Stimulated activated CD8-positive, alpha-beta memory T cell treated with anti-CD3 and anti-CD28 coated beads, Interleukin-15, amount 100 ng/mL, for 4 hours (primary cell): ENCODE results near the gene PRKCZ.
"Not testable (repeated sequence)": the region's sequence is repeated elsewhere in the genome, so short reads cannot be mapped to it uniquely, and the experiment has no call there.

Experiments used
- DNase-seq, 2 donors: peaks; one replicate each; pipeline ENCODE4 v3.0.0-alpha.2; 2020; ENCODE audit warnings: low read depth in 2 of 2

The PRKCZ gene

DNA sequence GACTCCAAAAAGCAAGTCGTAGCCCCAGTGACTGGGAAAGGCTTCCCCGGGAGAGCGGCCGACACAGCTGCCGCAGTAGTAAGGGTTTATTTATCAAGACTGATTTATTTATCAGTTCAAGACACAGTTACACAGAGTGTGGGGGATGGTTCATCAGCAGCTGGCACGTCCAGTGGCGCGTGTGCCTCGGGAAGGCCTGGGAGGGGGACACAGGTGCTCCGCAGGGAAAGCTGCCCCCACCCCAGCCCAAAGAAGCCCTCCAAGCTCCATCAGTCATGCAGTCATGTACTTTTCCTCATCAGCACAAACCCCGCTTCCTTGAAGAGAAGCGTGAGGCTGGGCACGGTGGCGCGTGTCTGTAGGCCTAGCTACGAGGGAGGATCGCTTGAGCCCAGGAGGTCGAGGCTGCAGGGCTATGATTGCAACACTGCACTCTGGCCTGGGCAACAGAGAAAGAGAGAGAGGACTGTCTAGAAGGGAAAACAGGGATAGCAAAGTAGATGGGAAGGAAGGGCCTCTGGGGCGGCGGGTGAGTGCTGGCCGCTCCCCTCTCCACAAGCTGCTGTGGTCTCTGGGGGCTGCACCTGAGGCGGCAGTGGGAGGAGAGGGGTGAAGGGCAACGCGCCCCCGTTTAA, 53.2 kb downstream of the PRKCZ start:
- DNase-seq, result no peak

DNA sequence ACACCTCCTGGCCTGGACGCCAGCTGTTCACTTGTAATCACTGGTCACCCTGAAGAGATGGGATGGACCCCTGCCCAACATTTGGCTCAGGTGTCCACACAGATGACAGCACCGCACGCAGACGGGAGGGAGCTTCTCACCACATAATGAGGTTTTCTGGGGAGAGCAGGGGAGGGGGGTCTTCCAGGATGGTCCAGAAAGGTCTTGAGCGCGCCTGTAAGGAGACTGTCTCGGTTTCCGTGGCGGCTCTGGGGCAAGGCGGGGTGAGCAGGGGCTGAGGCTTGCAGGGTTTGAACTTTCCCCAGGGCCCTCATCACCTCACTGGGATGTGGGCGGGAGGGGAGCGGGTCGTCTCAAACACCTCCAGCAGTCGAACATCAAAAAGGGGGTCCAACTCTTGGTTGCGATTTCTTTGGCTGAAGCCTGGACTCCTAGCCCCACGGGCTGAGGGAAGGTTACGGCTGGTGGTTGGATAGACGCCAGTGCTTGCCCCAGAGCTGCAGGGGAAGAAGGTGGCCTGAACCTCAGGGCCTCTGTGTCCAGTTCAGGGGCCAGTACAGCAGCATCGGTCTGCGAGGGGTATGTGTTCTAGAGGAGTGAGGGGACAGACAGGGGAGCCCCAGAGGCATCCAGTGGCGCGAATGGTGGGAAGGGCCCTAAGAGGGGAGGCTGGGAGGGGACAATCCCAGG, 53.8 kb downstream of the PRKCZ start:
- no peak for DNase-seq

DNA sequence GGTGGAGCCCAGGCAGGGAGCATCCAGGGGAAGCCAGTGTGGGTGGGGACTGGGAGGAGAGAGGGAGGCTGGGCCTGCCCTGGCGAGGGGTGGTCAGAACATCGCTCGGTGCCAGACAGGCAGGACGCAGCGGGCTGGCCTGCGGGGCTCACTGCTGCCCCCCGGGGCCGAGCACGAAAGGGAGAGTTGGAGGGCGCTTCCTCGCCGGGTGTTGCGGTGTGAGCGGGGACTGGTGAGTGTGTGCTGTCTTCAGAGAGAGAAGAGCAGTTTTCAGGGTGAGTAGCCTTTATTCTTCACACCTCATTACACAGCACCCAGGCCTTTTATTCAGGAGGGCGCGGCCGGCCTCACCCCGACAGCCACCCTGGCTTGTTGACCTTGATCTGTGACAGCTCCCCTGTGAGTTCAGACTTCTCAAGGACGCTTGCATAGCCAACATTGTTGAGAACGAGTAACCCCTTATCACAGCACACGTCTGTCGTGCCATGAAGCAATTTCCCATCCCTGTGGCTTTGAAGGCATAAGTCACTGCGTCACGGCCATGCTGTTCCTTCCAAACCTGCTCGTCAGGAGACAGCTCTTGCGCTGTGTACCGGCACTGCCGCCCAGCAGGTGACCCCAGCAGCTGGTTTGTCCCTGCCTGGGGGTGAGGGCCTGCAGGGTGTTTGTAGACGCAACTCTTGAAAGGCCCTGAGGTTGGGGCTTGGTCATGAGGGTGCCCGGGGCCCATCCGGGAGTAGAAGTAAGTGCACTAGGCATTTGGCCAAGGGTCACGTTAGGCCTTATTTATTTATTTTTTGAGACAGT, 54.6 kb downstream of the PRKCZ start:
- DNase-seq, result no peak

DNA sequence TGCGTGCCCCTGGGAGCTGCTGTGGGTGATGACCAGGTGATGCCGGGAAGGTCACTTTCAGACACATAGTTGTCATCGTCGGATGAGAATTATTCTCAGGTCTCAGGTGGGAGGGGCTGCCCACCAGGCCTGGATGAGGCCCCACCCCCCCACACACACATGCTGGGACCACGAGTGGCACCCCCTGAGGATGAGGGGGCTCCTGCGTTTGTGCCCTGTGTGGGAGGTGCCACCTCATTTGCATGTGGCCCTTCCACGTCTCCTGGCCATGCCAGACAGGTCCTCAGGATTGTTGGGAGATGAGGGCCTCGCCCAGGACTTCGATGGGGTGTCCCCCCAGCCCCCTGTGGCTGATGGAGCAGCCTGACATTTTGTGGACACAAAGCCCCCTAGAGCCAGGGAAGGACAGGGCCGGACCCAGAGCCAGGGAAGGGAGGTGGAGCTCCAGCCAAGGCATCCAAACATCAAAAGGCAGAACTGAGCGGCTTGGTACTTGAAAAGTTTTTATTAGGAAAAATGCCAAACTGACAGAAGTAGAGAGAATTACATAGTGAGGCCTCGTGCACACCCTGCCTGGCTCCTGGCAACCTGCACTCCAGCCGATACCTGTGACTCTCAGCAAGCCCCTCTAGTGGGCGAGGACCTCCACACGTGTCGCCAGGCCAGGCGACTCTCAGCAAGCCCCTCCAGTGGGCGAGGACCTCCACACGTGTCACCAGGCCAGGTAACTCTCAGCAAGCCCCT, 55.7 kb downstream of the PRKCZ start:
- no peak for DNase-seq

DNA sequence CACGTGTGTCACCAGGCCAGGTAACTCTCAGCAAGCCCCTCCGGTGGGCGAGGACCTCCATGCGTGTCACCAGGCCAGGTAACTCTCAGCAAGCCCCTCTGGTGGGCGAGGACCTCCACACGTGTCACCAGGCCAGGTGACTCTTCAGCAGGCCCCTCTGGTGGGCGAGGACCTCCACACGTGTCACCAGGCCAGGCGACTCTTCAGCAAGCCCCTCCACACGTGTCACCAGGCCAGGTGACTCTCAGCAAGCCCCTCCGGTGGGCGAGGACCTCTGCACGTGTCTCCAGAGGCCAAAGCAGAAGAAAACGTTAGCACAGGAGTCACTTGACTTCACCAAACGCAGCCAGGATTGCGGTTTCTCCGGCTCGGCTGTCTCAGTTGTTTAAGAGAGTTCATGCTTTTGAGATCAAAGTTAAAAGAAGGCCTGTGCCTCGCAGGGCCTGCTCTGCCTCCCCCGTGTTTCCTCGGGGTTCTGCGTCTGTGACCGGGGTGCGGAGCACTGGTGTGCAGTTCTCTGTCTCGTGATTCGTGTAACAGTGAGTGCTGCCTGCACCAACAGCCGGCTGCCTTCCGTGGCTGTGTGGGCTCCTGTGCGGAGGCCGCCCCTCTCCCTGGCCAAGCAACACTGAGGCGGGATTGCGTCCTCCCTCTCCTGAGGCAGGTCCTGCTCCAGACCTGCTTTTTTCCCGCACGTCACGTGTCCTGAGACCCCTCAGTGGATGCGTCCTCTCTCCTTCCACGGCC, 56.6 kb downstream of the PRKCZ start:
- no peak for DNase-seq

DNA sequence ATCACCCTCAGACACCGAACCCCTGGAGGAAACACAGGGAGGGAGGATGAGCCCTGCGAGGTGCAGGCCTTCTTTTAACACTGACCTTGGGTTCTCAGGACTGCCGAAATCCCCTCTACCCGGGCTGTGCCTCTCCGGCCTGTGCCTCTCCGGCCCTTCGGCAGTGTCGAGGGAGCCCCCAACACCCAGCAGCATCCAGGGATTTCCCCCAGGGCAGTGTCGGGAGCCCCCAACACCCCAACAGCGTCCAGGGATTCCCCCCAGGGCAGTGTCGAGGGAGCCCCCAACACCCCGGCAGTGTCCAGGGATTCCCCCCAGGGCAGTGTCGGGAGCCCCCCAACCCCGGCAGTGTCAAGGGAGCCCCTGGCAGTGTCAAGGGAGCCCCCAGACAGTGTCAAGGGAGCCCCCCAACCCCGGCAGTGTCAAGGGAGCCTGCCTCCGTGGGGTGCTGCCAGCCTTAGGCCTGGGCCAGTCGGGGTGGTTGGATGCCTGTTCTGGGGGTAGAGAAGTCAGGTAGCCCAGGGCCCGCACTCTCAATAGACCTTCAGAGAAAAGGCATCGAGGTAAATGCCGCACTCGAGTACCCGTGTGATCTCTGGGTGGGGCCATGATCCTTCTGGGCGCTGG, 57.5 kb downstream of the PRKCZ start:
- no peak for DNase-seq

DNA sequence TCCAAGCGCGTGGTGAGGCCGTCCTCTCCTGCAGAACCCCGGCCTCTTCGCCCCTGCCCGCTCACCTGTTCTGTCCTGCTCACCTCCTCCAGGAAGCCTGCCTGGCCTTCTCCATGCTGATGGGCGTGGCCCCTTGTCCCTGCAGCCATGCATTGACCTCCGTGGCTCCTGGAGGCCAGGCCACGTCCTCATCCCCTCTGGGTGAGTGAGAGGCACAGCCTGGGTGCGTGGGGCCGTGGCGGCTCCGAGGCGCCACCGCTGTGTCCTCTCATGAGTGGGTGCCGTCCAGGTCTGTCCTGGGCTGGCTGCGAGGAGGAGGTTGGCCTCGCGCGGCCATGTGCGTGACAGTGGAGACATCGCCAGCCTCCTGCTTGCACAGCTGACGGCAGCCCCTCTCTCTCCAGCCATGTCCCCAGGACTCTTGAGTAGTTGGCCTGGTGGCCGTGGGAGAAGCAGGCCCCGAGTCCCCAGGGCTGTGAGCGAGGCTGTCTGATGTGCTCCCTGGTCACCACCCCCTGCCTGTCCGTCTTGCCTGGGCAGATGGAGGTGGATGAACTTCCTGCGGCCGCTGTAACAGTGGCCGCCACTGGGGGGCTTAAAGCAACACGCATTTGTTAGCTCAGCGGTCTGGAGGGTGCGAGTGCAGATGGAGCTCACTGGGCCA, 58.1 kb downstream of the PRKCZ start:
- DNase-seq, result no peak

DNA sequence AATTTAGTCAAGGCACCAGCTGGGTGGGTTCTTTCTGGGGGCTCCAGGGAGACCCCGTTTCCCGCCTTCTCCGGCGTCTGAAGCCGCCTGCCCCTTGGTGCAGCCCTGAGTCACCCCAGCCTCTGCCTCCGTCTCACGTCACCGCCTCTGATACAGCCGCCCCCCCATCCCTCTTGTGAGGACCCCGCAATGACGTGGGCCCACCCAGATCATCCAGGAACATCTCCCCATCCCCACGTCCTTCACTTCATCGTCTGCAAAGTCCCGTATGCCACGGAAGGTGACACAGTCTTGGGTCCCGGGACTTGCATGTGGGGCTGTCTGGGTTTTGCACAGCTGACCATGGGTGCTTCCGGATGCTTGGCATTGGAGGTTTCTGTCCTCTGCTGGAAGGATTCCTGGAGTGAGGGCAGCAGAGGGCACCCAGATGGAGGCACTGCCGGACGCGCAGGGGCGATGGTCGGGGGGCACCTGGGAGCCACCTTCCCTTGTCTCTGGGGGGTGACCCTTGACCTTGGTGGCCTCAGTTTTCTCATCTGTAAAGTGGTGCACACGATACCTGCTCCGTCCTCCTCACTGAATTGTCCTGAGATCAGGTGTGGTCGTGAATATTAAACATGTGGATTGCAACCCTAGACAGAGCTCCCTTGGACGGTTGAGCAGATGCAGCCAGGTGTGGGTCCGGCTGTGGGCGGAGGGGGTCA, 58.8 kb downstream of the PRKCZ start:
- DNase-seq, result no peak

DNA sequence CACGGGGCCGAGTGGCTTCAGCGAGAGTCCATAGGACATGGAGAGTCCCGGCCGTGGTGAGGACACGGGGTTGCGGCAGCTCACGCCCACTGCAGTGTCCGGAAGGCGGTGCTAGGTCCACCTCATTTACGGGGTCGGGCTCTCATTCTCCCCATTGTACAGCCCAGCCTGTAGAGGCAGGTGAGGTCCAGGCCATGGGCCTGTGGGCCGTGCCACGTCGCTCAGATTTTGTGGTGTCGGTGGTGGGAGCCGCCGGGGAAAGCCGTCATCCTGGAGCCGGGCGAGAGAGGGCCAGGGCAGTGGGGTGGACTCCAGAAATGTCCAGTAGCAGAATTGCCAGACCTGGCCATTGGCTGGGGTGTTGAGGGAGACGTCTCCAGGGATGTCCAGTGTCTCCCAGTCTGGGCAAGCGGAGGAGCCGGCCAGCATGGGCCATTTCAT, 59.4 kb downstream of the PRKCZ start:
- DNase-seq, result no peak

DNA sequence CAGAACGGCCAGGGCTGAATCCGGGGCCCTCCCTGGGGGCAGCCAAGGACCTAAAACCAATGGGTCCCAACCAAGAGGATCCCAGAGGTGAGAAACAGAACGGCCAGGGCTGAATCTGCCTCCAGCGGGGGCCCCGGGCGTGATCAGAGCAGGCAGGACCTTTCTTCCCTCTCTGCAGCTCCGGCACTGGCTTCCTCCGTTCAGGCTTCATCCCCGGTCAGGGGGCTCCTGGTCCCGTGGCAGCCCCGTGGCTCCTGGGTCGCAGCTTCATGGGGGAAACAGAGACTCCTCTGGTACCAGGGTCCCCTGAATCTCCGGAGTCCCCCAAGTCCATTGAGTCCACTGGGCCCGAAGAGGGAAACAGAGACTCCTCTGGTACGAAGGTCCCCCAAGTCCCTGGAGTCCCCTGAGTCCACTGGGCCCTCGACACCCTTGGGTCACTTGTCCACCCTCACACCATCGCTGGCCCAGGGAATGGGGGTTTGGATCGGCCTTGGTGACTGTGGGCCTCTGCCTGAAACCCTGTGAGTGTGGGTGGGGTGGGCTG, 60.1 kb downstream of the PRKCZ start:
- DNase-seq, result no peak

DNA sequence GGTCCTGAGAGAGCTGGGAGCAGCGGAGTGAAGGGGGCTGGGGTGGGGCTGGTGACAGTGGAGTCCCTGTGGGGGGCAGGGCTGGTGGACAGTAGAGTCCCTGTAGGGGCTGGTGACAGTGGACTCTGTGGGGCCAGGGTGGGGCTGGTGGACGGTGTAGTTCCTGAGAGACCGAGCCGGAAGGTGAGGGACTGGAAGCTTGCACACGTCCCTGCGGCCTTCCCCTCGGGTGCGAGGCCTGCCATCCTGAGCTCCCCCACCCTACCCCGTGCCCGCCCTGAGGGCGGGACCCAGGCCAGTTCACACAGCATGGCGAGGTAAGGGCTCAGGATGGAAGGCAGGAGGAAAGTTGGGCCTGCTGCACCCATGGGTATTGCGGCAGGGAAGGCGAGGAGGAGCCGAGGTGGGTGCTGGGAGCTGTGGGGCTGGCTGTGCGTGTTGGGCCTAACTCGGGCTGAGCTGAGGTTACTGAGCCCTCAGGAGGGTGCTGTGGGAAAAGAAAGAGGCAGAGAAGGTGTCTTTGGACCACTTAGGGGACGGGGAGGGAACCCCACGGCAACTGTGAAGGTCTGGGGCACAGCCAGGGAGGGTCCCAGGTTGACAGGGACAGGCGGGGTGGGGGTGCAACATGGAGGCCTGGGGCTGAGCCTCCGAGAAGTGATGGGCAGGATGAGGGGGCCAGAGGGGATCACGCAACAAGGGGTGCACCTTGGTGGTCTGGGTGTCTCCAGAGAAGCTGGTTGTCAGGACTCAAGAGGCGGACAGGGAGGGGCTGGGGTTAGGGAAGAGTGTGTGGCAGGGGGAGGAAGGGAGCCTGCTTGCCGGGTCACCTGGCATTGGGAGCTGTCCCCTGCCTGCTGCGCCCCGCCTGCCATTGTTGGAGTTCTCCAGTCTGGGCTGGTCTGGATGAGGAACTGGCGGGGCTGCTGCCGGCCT, 60.8 kb downstream of the PRKCZ start:
- DNase-seq, result no peak

DNA sequence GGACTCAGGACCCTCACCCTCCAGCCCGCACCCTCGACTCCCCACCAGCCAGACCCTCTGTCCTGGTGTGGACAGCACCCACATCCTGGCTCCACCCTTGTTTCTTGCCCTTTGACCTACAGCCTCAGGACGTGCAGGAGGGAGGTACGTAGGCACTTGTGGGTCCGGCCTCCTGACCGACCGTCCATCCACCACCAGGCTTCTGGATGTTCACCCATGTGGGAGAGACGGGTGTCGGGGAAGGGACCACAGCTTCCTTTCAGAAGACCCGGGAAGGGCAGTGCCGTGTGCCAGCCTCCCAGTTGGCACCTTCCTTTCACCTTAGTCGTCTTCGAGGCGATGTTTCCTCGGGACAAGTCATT, 61.4 kb downstream of the PRKCZ start:
- DNase-seq, result no peak

DNA sequence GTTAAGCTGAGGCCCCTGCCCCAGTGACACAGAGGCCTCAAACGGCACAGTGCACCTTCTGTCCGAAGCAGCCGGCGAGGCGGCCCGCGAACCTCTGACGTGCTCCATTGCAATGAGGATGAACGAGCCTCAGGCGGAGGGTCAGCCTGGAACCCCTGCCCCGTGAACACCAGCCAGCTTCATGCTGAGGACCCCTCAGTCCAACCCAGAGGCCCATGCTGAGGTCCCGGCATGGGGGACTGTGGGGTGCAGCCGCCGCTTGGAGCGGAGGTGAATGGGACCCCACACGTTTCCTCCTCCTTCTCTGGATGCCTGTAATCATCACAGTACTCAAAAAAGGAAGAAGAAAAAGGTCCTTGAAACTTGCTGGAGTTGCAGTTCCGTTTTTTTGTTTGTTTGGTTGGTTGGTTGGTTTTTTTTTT, 62.1 kb downstream of the PRKCZ start:
- DNase-seq, result no peak

DNA sequence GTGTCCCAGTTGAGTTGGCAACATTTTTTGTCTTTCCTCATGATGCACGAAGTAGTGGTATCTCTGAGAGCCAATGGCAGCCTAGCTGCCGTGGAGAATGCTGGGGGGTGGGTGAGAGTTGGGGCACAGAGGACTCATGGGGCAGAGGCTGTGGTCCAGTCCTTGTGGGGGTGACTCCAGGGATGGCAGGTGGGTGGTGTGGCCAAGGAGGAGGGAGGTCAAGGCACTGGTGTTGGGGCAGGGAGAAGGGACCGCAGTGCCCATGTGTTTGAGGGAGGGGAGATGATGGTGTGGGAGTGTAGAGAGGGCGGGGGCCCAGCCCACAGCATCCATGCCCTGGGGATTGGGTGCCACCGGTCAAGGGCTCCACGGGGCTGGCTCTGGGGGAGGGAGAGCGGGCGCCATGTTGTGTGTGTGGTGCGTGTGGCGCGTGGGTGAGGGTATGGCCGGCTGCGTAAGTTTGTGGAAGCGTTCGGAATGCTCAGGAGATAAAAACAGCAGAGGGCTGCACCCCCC, 63.5 kb downstream of the PRKCZ start:
- no peak for DNase-seq

DNA sequence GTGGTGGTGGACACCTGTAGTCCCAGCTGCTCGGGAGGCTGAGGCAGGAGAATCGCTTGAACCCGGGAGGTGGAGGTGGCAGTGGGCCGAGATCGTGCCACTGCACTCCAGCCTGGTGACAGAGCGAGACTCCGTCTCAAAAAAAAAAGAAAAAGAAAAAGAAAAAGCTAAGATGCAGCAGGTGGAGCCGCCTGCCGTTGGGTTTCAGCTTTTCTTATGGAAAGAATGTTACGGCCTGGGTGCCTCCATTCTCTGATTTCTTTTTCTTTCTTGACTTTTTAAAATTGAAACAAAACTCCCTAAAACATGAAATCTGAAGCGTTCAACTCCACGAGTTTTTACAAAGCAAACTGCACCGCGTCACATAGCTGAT, 64.4 kb downstream of the PRKCZ start:
- DNase-seq, result not testable (repeated sequence)

DNA sequence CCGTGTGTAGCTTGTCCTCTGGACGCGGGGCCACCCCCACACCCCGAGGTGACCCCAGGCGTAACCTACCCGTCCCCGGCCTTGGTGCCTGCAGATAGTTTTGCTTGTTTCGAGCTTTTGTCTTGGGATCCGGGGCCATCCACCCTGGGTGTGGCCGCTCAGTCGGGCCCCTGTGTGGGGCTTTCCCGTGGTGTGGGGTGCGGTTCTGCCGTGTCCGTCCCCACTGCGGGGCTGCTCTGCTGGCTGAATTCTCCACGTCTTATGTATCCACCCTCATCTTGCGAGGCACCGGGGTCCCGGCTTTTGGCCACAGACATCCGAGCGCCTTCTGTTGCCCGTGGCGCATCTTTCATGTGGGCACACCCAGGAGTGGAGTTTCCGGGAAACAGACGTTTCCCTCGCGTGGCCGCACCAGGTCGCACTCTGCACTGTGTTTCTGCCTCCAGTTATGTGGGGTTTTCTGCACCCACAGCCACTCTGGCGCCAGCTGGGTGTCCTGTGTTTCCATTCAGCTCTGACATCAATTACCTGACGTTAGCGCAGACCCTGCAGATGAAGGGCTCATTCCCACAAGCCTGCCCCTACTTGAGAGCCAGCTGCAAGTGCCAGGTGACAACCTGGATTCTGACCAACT, 64.9 kb downstream of the PRKCZ start:
- no peak for DNase-seq

DNA sequence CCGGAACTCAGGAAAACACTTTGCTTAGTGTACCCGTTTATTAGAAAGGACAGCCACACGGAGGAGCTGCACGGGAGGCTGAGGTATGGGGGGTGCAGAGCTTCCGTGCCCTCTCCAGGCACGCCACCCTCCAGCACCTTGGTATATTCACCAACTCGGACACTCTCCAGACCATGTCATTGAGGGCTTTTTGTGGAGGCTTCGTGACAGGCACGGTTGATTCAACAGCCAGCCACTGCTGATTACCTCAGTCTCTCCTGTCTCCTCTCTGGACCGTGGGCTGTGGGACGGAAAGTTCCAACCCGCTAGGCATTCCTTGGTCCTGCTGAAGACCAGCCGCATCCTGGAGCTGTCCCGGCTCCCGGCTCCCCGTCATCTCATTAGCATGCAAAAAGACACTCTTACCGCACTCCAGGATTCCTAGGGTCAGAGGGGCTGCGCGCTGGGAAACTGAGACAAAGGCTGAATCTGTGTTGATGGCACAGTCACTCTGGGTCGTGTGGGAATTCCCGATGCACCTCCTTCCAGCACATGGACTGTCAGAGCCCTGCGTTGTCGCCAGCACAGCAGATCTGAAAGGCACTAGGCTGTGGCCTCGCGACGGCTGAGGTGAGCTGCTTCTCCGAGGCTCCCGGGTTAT, 65.6 kb downstream of the PRKCZ start:
- DNase-seq, result no peak
